ENCODE data around the gene NOTCH1.

- TF ChIP-seq CTCF (IDR thresholded peaks at IDR 0.05): no peak
- TF ChIP-seq POLR2A (IDR thresholded peaks at IDR 0.05): no peak
Observed at GRCh38 chr9:136590821-136591752, 45.2 kb upstream of the NOTCH1 start.

Data from thyroid gland (tissue), 4 donors.